GM19467 (cell line): ENCODE measurements around the gene GUCY2C.

Experiments used
- ATAC-seq: cut with Tn5 transposase; IDR thresholded peaks from one replicate; pipeline ENCODE4 v1.9.1; 2021; ENCODE audit warnings: mild to moderate bottlenecking, moderate library complexity; ENCODE audit not compliant: unreplicated experiment

The GUCY2C gene

DNA sequence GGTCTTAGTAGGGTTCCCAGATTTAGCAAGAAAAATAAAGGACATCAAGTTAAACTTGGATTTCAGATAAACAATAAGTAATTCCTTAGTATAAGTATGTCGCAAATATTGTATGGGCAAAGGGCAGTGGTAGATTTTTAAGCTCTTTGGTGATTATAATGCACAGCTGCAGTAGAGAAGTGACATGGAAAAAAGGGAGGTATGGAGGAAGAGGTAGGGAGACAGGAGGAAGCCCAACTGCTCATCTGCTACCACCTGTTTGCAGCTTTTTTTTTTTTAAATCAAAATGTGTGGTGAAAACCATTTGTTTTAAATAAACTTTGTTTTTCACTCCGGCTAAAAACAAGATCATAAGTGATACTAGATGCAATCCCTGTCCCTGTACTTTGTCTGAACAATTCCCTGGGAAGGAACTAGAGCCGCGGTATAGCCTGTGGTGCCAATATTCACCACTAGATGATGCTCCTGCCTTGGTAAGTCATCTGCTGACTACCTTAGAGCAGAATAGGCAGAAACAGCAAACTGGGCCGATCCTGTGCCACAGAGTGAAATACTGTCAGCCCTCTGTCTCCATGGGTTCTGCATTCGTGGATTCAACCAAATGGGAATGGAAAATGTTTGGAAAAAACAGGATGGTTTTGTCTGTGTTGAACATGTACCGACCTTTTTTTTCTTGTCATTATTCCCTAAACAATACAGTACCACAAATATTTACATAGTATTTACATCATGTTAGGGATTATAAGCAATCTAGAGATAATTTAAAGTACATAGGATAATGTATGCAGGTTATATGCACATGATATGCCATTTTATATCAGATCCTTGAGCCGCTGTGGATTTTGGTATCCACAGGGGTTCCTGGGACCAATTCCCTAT is 66.3 kb downstream of the GUCY2C start:
- peak; percentile 98 for ATAC-seq

DNA sequence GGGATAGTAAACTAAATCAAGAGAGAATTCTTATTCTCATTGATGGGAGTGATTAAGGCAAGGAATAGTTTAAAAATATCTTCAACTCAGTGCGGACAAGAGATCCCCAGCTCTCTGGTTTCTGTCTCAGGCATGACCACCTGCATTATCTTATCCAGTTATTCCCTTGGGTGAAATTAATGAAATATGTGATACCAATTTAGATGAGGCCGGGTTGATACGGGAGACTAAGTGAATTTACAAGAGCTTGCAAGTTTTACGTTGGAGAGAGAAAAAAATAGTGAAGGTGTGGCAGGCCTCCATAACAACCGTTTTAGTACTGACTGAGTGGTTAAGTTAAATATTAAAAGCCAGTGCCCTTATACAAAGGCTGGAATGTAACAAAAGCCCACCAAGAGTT is 67.6 kb downstream of the GUCY2C start:
- no peak for ATAC-seq

DNA sequence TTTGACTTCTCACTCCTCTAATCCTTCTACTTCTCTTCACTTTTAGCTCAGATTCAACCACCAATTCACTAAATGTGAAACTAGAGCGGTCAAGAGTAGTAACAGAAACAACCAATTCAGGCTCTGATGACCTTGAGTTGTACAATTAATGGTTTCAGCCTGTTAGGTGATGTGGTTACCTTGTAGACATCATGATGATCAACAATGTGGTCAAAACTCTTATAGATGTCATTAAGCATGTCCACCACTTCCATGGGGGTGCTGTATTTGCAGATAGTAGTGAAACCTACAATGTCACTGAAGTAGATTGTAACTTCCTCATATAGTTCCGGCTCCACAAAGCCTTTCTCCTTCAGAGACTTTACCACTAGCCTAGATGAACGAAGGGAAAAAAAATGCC is 74.6 kb downstream of the GUCY2C start:
- peak; percentile 62 for ATAC-seq

DNA sequence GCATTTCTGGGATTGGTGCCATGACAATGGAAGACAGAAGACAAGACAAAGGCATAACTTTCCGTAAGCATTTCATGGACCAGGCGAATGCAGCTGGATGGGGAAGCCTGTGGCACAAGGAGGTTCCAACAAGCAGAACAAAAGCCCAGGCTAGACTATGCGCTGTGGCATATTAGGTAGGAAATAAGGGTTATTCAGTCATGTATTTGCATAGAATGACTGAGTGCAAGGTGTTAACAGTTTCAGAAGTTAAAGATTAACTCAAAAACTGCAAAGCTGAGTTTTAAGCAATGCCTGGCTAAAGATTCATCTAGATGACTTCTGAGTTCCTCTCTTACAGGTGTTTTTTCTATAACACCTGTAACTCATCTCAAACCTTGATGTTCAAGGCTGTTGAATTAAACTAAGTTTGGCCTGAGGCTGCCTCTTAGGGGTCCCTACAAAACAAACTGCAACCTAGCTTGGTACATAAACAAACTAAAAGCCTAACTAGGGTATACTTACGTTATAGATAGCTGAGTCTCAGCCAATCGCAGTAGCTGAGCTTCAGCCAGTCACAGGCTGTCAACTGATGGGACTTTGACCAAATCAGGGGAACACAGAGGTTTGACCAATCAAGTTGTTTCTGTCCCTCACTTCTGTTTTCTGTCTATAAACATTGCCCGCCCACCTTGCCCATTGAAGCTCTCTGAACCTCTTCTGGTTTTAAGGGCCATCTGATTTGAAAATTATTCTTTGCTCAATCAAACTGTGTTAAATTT is 76.5 kb downstream of the GUCY2C start:
- ATAC-seq = peak; percentile 72

DNA sequence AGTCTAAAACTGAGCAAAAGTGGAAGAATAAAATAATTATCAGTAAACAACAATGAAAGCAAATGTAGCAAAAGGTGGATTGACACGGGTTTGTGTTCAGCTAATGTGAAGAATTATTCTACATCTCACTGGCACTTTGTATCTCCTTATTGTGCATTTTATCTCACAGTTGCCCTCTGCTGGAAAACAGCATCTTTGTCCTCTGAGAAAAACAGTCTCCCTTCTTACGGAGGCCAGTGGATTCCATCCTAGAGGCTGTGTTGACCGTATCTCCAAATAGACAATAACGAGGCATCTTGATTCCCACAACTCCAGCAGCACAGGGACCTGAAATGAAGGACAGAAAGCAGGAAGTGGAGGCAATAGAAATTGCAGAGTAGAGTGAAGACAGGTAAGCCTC is 77.4 kb downstream of the GUCY2C start:
- ATAC-seq = no peak

DNA sequence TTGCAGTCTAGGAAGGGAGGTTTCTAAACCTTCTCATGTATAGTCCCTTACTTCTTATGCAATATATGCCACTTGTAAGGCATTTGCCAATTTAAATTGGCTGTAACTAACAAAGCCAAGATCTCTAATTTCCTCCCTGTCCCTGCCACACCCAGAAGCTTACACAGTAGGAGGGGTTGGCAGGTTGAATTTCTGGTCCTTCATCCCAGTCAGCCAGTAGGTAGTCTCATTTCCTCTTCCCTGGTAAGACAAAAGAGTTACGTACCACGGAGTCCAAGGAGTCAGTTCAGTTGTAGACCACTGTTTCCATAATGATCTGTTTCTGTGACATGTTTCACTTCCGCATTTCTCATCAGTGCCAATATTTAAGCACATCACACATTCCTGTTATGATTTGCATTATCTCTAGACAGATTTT is 81.7 kb downstream of the GUCY2C start:
- ATAC-seq = peak; percentile 43

DNA sequence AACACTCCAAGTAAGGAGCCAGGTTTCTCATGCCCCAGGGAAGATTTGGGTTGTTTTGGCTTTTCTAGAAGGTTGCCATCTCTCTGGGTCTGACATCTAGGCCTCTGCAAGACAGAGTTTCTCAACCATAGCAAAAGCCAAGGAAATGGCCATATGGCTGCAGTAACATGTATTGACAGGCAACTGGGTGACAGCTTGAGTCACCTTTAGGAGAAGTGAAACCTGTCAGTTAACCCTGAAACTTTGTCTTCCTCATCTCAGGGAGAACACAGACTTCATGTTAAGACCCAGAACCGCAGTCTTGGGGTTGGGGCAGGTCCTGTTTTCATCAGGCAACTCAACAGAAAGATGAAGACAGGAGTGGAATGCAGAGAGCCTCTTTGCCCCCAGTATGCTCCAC is 82.7 kb downstream of the GUCY2C start:
- ATAC-seq = peak; percentile 95

DNA sequence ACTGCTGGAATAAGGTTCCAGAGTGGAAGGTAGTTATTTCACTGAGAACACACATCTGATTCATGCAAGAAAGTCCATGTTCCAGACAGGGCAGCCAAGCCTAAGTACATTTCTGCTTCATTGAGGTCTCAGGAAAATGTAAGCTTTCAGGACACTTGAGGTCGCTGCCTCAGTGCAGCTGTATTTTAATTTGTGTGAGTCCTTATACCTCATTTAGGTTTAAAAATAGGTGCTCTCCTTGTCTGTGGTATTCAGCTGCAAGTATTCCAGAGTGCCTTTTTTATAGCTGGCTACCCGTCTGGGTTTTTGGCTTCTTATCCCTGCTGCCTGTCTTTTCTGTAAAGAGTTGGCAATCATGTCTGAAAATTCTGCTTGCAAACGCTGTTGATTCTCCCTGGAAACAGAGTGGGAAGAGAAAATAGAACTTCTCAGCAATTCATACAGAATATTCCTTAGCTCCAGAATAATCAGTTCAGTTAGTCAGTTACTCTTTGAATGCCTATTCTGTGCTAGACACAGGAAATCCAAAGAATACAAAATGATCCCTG is 83.4 kb downstream of the GUCY2C start:
- no peak for ATAC-seq

DNA sequence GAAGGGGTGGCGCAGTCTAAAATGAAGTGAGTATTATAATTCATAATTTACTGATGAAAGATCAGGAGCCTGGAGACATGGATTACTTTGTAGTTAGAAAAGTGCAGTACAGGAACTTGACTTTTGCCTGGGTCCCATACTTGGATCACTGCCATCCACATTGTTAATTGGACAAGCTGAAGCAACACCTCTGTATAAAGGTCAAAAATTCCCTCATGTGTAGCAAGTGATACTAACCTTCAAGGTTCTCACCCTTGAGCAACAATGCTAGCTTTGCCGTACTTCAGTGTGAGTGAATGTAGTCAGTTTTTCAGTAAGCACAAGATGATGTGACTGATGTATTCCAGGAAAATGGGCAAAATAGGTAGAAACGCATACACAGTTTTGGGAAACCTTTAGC is 84.1 kb downstream of the GUCY2C start:
- ATAC-seq = no peak

DNA sequence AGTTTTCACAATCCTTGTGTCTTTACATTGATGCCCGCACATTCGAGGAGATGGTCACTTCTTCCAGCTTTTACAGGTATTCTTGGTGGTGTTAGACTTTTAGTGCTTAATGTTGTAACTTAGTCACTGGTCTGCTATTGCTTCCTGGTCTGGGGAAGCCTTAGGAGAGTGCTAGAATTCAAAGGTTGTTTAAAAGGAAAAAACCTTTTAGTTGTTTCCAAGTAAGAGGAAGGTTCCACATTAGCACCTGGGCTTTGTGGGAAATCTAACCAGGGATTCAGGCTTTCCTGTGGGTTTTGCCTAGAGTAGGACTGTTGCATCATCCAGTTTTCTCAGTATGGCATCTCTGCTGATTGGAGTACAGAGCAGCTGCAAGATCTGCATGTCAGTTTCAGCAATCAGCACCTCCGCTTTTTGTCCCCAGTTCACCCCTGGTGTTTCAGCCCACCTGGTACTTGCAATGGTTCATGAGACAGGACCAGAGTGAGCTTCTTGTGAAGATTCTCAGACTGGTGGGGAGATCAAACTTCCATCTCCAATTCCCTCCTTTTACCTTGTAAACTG is 84.7 kb downstream of the GUCY2C start:
- no peak for ATAC-seq

DNA sequence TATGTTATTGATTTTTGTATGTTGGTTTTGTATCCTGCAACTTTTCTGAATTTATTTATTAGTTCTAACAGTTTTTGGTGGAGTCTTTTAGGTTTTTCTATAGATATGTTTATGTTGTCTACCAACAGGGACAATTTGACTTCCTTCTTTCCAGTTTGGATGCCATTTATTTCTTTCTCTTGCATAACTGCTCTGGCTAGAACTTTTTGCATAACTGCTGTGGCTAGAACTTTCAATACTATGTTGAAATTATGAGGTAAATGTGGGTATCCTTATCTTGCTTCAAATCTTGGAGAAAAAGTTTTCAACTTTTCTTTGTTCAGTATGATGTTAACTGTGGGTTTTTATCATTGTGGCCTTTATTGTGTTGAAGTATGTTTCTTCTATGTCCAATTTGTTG is 88.8 kb downstream of the GUCY2C start:
- ATAC-seq = no peak

DNA sequence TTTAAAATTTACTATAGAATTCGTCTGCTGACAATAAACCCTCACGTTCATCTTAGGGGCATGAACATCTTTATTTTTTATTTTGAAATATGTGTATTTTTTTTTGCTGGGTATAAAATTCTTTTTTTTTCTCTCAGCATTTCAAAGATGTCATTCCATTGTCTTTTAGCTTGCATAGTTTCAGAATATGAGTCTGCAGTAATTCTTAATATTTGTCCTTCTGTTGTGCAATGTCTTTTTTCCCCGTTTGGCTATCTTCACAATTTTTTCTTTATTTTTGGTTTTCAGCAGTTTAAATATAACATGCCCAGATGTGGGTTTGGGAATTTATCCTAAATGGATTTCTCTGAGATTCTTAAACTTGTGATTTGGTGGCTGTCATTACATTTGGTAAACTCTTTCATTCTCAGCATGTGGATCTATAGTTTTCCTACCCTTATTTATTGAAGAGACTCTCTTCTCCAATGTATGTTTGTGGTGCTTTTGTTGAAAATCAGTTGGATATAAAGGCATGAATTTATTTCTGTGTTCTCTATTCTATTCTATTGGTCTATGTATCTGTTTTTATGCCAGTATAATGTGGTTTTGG is 90.9 kb downstream of the GUCY2C start:
- ATAC-seq = no peak

DNA sequence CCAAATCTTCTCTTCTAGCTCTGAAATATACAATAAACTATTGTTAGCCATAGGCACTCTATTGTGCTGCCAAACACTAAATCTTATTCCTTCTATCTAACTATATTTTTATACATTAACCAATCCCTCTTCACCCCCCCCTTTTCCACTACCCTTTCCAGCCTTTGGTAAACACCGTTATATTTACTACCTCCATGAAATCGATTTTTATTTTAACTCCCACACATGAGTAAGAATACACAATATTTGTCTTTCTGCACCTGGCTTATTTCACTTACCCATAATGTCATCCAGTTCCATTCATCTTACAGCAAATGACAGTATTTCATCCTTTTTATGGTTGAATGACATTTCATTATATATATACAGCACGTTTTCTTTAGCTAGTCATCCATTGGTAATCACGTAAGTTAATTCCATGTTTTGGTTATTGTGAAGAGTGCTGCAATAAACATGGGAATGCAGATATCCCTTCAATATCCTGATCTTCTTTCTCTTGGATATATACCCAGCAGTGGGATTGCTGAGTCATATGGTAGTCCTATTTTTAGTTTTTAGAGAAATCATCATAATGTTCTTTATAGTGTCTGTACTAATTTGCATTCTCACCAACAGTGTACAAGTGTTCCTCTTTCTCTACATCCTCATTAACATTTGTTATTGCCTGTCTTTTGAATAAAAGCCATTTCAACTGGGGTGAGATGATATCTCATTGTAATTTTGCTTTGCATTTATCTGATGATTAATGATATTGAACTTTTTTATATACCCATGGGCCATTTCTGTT is 94.5 kb downstream of the GUCY2C start:
- ATAC-seq = no peak

DNA sequence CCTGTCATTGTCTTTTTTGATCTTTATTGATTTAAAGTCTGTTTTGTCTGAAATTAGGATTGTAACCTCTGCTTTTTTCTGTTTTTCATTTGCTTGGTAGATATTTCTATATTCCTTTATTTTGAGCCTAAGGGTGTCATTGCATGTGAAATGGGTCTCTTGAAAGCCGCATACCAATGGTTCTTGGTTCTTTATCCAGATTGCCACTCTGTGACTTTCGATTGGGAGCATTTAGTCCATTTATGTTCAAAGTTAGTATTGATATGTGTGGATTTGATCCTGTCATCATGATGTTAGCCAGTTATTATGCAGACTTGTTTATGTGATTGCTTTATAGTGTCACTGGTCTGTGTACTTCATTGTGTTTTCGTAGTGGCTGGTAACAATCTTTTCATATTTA is 98.9 kb downstream of the GUCY2C start:
- ATAC-seq = no peak

DNA sequence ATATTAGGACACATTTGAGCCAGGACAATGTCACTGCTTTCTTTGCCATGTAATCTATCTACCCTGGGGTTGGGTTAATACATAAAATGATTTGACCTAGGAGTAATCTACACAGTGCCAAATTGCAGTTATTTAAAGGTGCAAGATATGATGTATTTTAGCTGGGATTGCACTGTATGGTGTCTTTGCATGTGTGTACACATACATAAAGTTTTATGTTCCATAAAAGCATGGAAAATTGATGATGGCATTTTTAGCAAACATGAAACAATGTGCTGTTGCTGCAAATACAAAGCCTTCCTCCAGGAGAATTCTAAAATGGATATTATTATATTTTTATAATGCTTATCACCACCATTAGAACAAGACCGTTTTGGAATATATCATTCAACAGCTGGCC is 104.7 kb downstream of the GUCY2C start:
- ATAC-seq = no peak

DNA sequence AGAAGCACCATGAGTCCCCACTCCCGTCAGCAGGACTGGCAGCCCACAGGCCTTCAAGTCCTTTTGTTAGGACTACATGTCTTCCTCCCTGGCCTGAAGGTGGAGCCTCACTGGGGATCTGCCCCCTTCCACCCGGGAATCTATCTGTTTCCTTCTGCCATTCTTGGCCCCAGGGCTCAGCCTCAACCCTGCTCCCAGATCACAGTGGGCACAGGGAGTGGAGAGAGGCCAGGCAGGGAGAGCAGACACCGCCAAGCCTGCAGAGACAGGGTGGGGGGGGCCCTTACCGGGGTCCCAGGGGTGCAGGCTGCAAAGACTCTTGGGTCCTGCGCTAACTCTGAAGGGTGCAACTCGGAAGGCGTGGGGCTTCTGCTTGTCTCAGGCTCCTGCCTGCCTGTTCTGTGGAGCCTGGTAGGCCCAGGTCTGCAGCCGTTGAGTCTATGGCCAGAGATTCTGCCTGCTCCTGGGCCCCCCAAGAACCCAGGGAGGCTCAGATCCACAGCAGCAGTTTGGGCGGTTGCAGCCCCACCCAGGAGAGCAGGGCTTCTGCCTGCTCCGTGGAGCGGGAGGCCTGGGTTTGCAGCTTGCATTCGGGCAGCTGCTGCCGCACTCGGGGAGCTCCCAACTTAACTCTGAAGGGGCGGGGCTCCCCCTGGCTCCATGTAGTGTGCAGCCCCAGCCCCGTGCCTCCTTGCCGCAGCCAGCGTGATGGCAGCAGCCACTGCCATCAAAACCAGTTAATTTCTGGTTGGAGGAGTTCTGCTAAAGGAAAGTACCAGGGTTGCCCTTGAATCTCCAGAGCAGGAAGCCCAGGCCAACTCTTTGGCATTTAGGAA is 107.0 kb downstream of the GUCY2C start:
- no peak for ATAC-seq

DNA sequence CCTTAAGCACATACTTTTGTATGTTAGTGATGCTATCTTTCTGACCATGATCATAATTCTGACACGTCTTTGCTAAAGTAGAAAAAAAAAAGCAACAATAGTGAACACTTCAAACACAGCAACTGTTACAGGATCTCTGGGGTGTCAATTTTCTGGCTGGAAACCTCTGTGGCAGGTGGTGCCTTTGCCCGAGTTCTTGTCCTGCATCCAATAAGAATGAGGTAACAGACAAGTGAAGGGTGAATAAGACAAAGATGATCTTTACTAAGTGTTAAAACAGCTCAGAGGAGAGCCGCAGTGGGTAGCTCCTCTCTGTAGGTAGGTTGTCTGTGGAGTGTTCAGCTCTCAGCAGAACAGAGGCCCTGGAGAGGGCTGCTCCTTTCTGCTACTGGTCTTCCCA is 107.8 kb downstream of the GUCY2C start:
- ATAC-seq = no peak

DNA sequence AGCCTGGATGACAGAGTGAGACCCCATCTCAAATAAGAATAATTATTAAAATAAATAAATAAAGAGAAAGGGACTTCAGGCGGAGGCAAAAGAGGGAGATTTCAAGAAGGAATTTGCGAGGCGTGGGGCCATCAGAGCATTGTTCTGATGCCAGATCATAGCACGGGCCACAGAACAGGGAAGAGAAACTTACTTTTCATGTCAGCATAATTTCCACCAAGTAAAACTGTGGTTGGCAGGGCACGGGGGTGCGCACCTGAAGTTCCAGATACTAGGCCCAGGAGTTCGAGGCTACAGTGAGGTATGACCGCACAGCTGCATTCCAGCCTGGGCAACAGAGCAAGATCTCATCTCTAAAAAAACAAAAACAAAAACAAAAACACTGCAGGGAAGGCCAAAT is 117.8 kb downstream of the GUCY2C start:
- ATAC-seq = no peak

DNA sequence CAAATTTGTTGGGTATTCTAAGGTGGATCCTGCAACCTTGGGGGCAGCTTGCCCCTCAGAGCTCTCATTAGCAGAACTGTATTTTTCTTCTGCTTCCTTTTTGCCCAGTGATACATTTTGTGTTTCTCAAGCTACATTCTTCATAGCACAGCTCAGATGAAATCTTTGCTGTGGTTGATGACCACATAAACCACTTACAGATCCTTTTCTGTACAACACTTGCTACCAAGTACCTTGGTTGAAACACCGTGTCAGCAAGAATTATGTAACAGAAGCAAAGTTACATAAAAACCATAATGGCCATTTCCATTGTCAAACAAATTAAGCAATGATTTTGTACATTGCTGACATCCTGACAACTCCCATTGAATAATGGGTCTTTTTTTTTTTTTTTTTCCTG is 119.1 kb downstream of the GUCY2C start:
- no peak for ATAC-seq

DNA sequence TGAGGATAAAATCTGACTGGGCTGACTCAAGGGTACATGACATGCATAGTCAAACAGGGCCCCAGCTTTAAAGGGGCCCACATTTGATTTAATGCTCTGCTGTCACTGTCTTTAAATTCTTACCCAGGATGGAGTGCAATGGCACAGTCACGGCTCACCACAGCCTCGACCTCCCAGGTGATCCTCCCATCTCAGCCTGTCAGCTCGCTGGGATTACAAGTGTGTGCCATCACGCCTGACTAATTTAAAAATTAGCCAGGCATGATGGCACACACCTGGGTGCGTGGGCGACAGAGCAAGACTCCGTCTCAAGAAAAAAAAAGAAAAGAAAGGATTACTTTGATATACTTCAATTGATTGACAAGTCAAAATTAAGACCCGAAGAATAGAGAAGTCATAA is 119.5 kb downstream of the GUCY2C start:
- no peak for ATAC-seq
